Mesodermal cell (in vitro differentiated cells): ENCODE measurements around the gene CPED1.
"Not testable (repeated sequence)": the region's sequence is repeated elsewhere in the genome, so short reads cannot be mapped to it uniquely, and the experiment has no call there.

Experiments used
- H3K27ac ChIP-seq: 2 replicates; pipeline ENCODE4 v1.7.0; 2013; ENCODE audit warnings: mild to moderate bottlenecking, low read depth, low read length, moderate library complexity; ENCODE audit not compliant: severe bottlenecking
- H3K36me3 ChIP-seq: 2 replicates; pipeline ENCODE4 v1.7.1; 2013; ENCODE audit warnings: mild to moderate bottlenecking, low read length, moderate library complexity; ENCODE audit not compliant: control insufficient read depth, insufficient read depth
- H3K4me1 ChIP-seq: one replicate; pipeline ENCODE4 v1.7.1; 2013; ENCODE audit warnings: mild to moderate bottlenecking, low read length; ENCODE audit not compliant: insufficient read depth, control insufficient read depth, poor library complexity, severe bottlenecking
- H3K4me3 ChIP-seq: 2 replicates; pipeline ENCODE4 v1.7.0; 2013; ENCODE audit warnings: low read length, control low read depth, mild to moderate bottlenecking; ENCODE audit not compliant: insufficient read depth, poor library complexity, severe bottlenecking; ENCODE audit errors: extremely low read depth
- H3K9me3 ChIP-seq: 2 replicates; pipeline ENCODE4 v1.7.1; 2013; ENCODE audit warnings: mild to moderate bottlenecking, low read length, moderate library complexity; ENCODE audit not compliant: control insufficient read depth
- WGBS, 2 experiments: methylation state at CpG; one replicate each; pipeline ENCODE4 v1.1.5; 2013; ENCODE audit warnings: missing lambda C conversion rate in 2 of 2; ENCODE audit not compliant: insufficient coverage in 2 of 2; 5-methylcytosine and 5-hydroxymethylcytosine counted together

Gene CPED1

DNA sequence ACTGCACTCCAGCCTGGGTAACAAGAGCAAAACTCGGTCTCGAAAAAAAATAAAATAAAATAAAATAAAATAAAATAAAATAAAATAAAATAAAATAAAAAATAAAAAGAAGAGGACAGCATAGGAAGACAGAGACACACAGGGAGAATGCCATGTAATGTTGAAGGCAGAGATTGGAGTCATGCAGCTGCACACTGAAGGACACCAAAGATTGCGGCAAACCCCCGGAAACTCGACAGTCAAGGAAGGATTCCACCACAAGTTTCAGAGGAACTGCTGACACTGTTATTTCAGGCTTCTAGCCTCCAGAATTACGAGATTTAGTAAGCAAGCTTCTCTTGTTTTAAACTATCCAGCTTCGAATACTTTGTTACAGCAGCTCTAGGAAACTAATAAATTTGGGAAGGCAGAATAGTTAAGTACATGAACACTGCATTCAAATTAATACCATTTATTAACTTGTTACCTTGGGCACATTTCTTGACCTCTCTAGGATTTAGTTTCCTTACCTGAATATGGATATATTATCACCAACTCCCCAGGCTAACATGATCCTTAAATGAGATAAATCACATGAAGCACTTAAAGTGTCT, 9.5 kb downstream of the CPED1 start:
- H3K27ac ChIP-seq = no peak overlapping the region
- H3K4me3 ChIP-seq = no peak overlapping the region
- 100% methylated on average over 3 of the region's 7 CpGs for WGBS, 2 experiments
- no peaks in the 10 kb centered on the region for H3K9me3 ChIP-seq
- H3K36me3 ChIP-seq = no peaks in the 10 kb centered on the region
- no peaks in the 10 kb centered on the region for H3K4me1 ChIP-seq

DNA sequence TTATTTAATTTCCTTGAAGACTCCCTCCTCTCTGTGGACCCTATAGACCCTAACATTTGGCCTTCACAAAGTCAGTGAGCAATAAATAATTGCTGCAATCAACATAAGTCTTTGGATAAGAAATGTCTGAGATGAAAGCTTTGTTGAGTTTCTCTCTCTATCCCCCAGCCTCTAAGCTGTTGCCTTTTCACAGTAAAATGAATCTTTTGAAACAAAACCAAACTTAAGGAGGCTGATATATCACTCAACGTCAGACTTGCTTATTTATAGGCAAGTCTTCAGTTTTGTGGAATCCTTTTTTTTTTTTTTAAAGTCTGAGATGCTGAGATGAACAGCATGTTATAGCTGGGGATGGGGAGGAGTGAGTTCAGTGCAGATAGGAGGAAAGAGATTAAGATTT, 10.0 kb downstream of the CPED1 start:
- no peak overlapping the region for H3K4me3 ChIP-seq
- 80% methylated on average over 1 of the region's 1 CpG; no CpG with 5 or more reads in 1 of the 2 experiments for WGBS, 2 experiments
- H3K4me1 ChIP-seq = no peaks in the 10 kb centered on the region
- no peaks in the 10 kb centered on the region for H3K36me3 ChIP-seq
- H3K9me3 ChIP-seq = no peaks in the 10 kb centered on the region
- no peak overlapping the region for H3K27ac ChIP-seq

- Histone ChIP-seq H3K4me3 (no peak overlapping the region), H3K36me3 (no peaks in the 10 kb centered on the region), H3K27ac (no peak overlapping the region), H3K9me3 (no peaks in the 10 kb centered on the region), H3K4me1 (no peaks in the 10 kb centered on the region)
- WGBS, 2 experiments = 100% methylated on average over 1 of the region's 2 CpGs; no CpG with 5 or more reads in 1 of the 2 experiments
Observed at GRCh38 chr7:120998996-120999565, 10.6 kb downstream of the CPED1 start.

- Histone ChIP-seq H3K9me3 (no peaks in the 10 kb centered on the region), H3K36me3 (no peaks in the 10 kb centered on the region), H3K27ac (no peak overlapping the region), H3K4me3 (no peak overlapping the region), H3K4me1 (no peaks in the 10 kb centered on the region)
- WGBS, 2 experiments = 75 to 100% methylated on average over 1 to 2 of the region's 9 CpGs
Observed at GRCh38 chr7:121000081-121000983, 11.8 kb downstream of the CPED1 start.

DNA sequence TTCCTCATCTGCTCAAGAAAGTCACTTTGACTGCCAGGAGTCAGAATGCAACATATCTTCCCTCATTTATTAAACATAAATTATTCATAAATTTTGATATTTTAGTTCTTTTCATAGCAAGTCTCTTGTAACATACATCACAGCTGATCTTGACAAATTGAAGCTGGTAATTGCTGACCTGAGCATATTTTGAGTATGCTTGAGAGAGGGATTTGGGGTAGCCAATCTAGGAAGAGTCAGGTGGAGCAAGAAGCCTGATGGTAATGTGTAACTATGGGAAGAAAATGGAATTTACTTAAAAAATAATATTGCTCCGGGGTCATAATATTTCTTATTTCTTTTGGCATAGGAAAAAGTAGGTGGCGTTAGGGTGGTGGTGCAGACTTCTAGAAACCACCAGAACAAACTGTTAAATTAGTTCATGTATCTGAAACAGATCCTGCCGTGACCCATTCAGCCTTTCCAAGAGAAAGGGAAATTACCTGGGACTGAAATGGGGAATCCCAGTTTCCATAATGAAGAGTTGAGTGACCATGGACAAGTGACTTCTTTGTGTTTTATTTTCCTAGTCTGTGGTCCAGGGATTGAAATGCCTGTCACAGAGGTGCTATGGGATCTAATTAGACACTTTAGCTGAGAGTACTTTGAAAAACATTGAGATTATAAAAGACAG, 12.9 kb downstream of the CPED1 start:
- Histone ChIP-seq H3K4me1 (peaks cover 7% of the 10 kb centered on the region), H3K4me3 (no peak overlapping the region), H3K27ac (no peak overlapping the region), H3K9me3 (no peaks in the 10 kb centered on the region), H3K36me3 (no peaks in the 10 kb centered on the region)
- WGBS, 2 experiments = 38% methylated on average over 1 of the region's 3 CpGs; no CpG with 5 or more reads in 1 of the 2 experiments

- Histone ChIP-seq H3K9me3 (no peaks in the 10 kb centered on the region), H3K27ac (no peak overlapping the region), H3K4me1 (peaks cover 13% of the 10 kb centered on the region), H3K4me3 (no peak overlapping the region), H3K36me3 (no peaks in the 10 kb centered on the region)
- WGBS, 2 experiments = 60% methylated on average over 1 of the region's 2 CpGs; no CpG with 5 or more reads in 1 of the 2 experiments
Observed at GRCh38 chr7:121002048-121002756, 13.7 kb downstream of the CPED1 start.

- WGBS, 2 experiments = 97% methylated on average over 3 of the region's 5 CpGs
- no peaks in the 10 kb centered on the region for H3K36me3 ChIP-seq
- no peak overlapping the region for H3K4me3 ChIP-seq
- peaks cover 13% of the 10 kb centered on the region for H3K4me1 ChIP-seq
- no peak overlapping the region for H3K27ac ChIP-seq
- no peaks in the 10 kb centered on the region for H3K9me3 ChIP-seq
Observed at GRCh38 chr7:121002757-121003200, 14.3 kb downstream of the CPED1 start.

GRCh38 chr7:121003986-121004685, 15.6 kb downstream of the CPED1 start:
- Histone ChIP-seq H3K4me1 (peaks cover 13% of the 10 kb centered on the region), H3K9me3 (no peaks in the 10 kb centered on the region), H3K36me3 (no peaks in the 10 kb centered on the region), H3K27ac (no peak overlapping the region), H3K4me3 (no peak overlapping the region)
- 96 to 98% methylated on average over 4 to 5 of the region's 5 CpGs for WGBS, 2 experiments

- not testable (repeated sequence) for H3K9me3 ChIP-seq, H3K4me3 ChIP-seq, H3K36me3 ChIP-seq, H3K27ac ChIP-seq
- peaks cover 13% of the 10 kb centered on the region for H3K4me1 ChIP-seq
- WGBS, 2 experiments = 100% methylated on average over 1 to 2 of the region's 4 CpGs
Observed at GRCh38 chr7:121005058-121005457, 16.5 kb downstream of the CPED1 start.
